CD4-positive, alpha-beta T cell treated with Interleukin-21 for 1 hour (primary cell): ENCODE results near the gene BEND6.
A peak's percentile ranks its signal among the peaks of the same experiment; 100 is the strongest.
"Not testable (repeated sequence)": the region's sequence is repeated elsewhere in the genome, so short reads cannot be mapped to it uniquely, and the experiment has no call there.

Source experiments
- DNase-seq: peaks from one replicate; pipeline ENCODE4 v3.0.0-alpha.2; 2020

Gene BEND6

GRCh38 chr6:56986611-56987010, 31.7 kb downstream of the BEND6 start:
- no peak for DNase-seq

- DNase-seq = no peak
Observed at GRCh38 chr6:56988145-56988544, 33.2 kb downstream of the BEND6 start.

GRCh38 chr6:56992036-56992435, 37.1 kb downstream of the BEND6 start:
- no peak for DNase-seq

- no peak for DNase-seq
Observed at GRCh38 chr6:56992703-56993102, 37.8 kb downstream of the BEND6 start.

- no peak for DNase-seq
Observed at GRCh38 chr6:56995347-56995902, 40.5 kb downstream of the BEND6 start.

GRCh38 chr6:56996401-56996800, 41.5 kb downstream of the BEND6 start:
- no peak for DNase-seq

- DNase-seq = no peak
Observed at GRCh38 chr6:56999049-56999448, 44.1 kb downstream of the BEND6 start.

- not testable (repeated sequence) for DNase-seq
Observed at GRCh38 chr6:56999748-57000147, 44.8 kb downstream of the BEND6 start.

- no peak for DNase-seq
Observed at GRCh38 chr6:57002197-57002596, 47.3 kb downstream of the BEND6 start.

- no peak for DNase-seq
Observed at GRCh38 chr6:57004292-57004691, 49.4 kb downstream of the BEND6 start.

GRCh38 chr6:57006101-57006500, 51.2 kb downstream of the BEND6 start:
- DNase-seq = no peak

- DNase-seq = not testable (repeated sequence)
Observed at GRCh38 chr6:57008069-57008468, 53.2 kb downstream of the BEND6 start.

GRCh38 chr6:57013521-57013926, 58.6 kb downstream of the BEND6 start:
- no peak for DNase-seq

- no peak for DNase-seq
Observed at GRCh38 chr6:57017069-57017468, 62.2 kb downstream of the BEND6 start.

GRCh38 chr6:57017841-57018240, 62.9 kb downstream of the BEND6 start:
- DNase-seq = no peak

- no peak for DNase-seq
Observed at GRCh38 chr6:57019434-57019833, 64.5 kb downstream of the BEND6 start.

- DNase-seq = peak; percentile 22
Observed at GRCh38 chr6:57021086-57021720, 66.3 kb downstream of the BEND6 start.

GRCh38 chr6:57024321-57024720, 69.4 kb downstream of the BEND6 start:
- DNase-seq = no peak

- DNase-seq = no peak
Observed at GRCh38 chr6:57024775-57025174, 69.9 kb downstream of the BEND6 start.

- DNase-seq = no peak
Observed at GRCh38 chr6:57026001-57026400, 71.1 kb downstream of the BEND6 start.

- DNase-seq = no peak
Observed at GRCh38 chr6:57027301-57027700, 72.4 kb downstream of the BEND6 start.

- no peak for DNase-seq
Observed at GRCh38 chr6:57029213-57029612, 74.3 kb downstream of the BEND6 start.

GRCh38 chr6:57033228-57033627, 78.3 kb downstream of the BEND6 start:
- DNase-seq = no peak

- no peak for DNase-seq
Observed at GRCh38 chr6:57035549-57035948, 80.6 kb downstream of the BEND6 start.

- no peak for DNase-seq
Observed at GRCh38 chr6:57038906-57039305, 84.0 kb downstream of the BEND6 start.
